Measurements from ENCODE around the gene ERGIC3. TPM values are rescaled to one million over a fixed set of nuclear protein-coding genes. Genes with fewer than 3 reads are reported as not detected.

Gene ERGIC3
- total and polyA plus RNA-seq, 2 donors (not counting 3 experiments of a cell fraction or from before 2014, with no cell fraction given) = 203 to 419 TPM

GRCh38 chr20:35598899-35599775 lies 57.3 kb downstream of the ERGIC3 start:
- CTCF ChIA-PET = interaction anchor here (1.4 kb wide), 1 partner anchor 34 kb away, joined by 3 read pairs; no protein-coding TSS in a partner anchor
- POLR2A ChIA-PET = no interaction called here
- intact Hi-C loops (cut with micrococcal nuclease) = no loop called here

More at GRCh38 chr20:35598899-35599775, 57.3 kb downstream of the ERGIC3 start:
- no peaks in the 10 kb centered on the region for H4K20me1 ChIP-seq (replicated peaks; ENCODE audit: control insufficient read depth, extremely low read depth, insufficient read depth, low read length)
- H3K9ac ChIP-seq (replicated peaks; ENCODE audit: extremely low read depth, insufficient read depth, low read length) = no peak overlapping the region
- peaks cover 13 to 17% of the 10 kb centered on the region in 2 experiments for H3K27me3 ChIP-seq (ENCODE audit: control insufficient read depth in 2 of 2, insufficient read depth in 2 of 2, low read length in 2 of 2)
- H2AFZ ChIP-seq (ENCODE audit: low read depth, low read length) = no peak overlapping the region
- H3K4me3 ChIP-seq (replicated peaks in 1 of 3; ENCODE audit: insufficient read depth in 1 of 3, low read depth in 1 of 3, low read length in 3 of 3) = no peak overlapping the region
- DNase-seq (ENCODE audit: low read depth, low spot score) (no peak), FAIRE-seq (no peak)
- no peaks in the 10 kb centered on the region for H3K9me1 ChIP-seq (replicated peaks; ENCODE audit: control insufficient read depth, extremely low read depth, insufficient read depth, low read length)
- no TSS peak for BruUV-seq (replicated peaks)
- H3K79me2 ChIP-seq (ENCODE audit: control insufficient read depth, insufficient read depth, low read length) = no peaks in the 10 kb centered on the region
- dilution Hi-C loops (cut with MboI; ENCODE audit: extremely low pct_ligation_motif_present, low sequenced_read_pairs) = no loop called here
- H3K36me3 ChIP-seq (ENCODE audit: control insufficient read depth in 2 of 2, extremely low read depth in 1 of 2, insufficient read depth in 2 of 2, low read length in 2 of 2) = no peaks in the 10 kb centered on the region
- H3K4me2 ChIP-seq (ENCODE audit: insufficient read depth, low read length) = no peak overlapping the region
- no peaks in the 10 kb centered on the region for H3K9me3 ChIP-seq (replicated peaks; ENCODE audit: control insufficient read depth, insufficient read depth, low read length)
- H3K27ac ChIP-seq (ENCODE audit: insufficient read depth, low read depth, low read length) = no peak overlapping the region
- TF ChIP-seq GATA2 (IDR thresholded peaks at IDR 0.05; ENCODE audit: insufficient read depth, insufficient read length, low read depth, low read length) (no peak), POLR2AphosphoS5 (IDR thresholded peaks at IDR 0.05; ENCODE audit: insufficient read depth, low read depth, low read length) (no peak), EZH2 (IDR thresholded peaks at IDR 0.05; ENCODE audit: borderline replicate concordance, low read depth, low read length, severe bottlenecking) (no peak)
- TF ChIP-seq, protein P1, sequence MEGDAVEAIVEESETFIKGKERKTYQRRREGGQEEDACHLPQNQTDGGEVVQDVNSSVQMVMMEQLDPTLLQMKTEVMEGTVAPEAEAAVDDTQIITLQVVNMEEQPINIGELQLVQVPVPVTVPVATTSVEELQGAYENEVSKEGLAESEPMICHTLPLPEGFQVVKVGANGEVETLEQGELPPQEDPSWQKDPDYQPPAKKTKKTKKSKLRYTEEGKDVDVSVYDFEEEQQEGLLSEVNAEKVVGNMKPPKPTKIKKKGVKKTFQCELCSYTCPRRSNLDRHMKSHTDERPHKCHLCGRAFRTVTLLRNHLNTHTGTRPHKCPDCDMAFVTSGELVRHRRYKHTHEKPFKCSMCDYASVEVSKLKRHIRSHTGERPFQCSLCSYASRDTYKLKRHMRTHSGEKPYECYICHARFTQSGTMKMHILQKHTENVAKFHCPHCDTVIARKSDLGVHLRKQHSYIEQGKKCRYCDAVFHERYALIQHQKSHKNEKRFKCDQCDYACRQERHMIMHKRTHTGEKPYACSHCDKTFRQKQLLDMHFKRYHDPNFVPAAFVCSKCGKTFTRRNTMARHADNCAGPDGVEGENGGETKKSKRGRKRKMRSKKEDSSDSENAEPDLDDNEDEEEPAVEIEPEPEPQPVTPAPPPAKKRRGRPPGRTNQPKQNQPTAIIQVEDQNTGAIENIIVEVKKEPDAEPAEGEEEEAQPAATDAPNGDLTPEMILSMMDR (IDR thresholded peaks at IDR 0.05; ENCODE audit: extremely low read depth in 1 of 2, insufficient read depth in 1 of 2, low read depth in 1 of 2, low read length in 2 of 2) = no peak
- peaks cover 8% of the 10 kb centered on the region for H3K4me1 ChIP-seq (ENCODE audit: control insufficient read depth, extremely low read depth, insufficient read depth, low read length)
